ENCODE results near the gene KIFC1. TPM values are rescaled to one million over a fixed set of nuclear protein-coding genes. Genes with fewer than 3 reads are reported as not detected.

KIFC1 gene
- total and polyA plus RNA-seq, 2 donors (not counting 1 experiment from before 2014, with no cell fraction given): 5.3 to 8.0 TPM

- H3K36me3 ChIP-seq (ENCODE audit: control insufficient read depth, insufficient read depth, low read length): peaks cover 18% of the 10 kb centered on the region
Observed at GRCh38 chr6:33404884-33405283, 13.3 kb downstream of the KIFC1 start.

GRCh38 chr6:33405386-33405940 lies 13.8 kb downstream of the KIFC1 start:
- no peak for DNase-seq (ENCODE audit: low read depth in 2 of 2)
- no peak overlapping the region for H2AFZ ChIP-seq (ENCODE audit: low read length)
- no peak overlapping the region for H3K4me3 ChIP-seq (replicated peaks in 1 of 4; ENCODE audit: control extremely low read depth in 1 of 4, insufficient read depth in 1 of 4, low read depth in 3 of 4, low read length in 4 of 4)
- H3K27me3 ChIP-seq (ENCODE audit: control insufficient read depth, insufficient read depth, low read length): no peaks in the 10 kb centered on the region
- no peaks in the 10 kb centered on the region for H3K9me3 ChIP-seq (ENCODE audit: control insufficient read depth, insufficient read depth, low read depth, low read length)
- no peaks in the 10 kb centered on the region for H4K20me1 ChIP-seq (ENCODE audit: control insufficient read depth, extremely low read depth, insufficient read depth, low read length)
- H3K27ac ChIP-seq (ENCODE audit: insufficient read depth, low read length): no peak overlapping the region
- H3K79me2 ChIP-seq (ENCODE audit: control insufficient read depth, insufficient read depth, low read length): peaks cover 1% of the 10 kb centered on the region
- H3K9ac ChIP-seq (ENCODE audit: insufficient read depth, low read length): no peak overlapping the region
- H3K4me2 ChIP-seq (ENCODE audit: extremely low read depth, insufficient read depth, low read length): no peak overlapping the region
- peaks cover 18% of the 10 kb centered on the region for H3K36me3 ChIP-seq (ENCODE audit: control insufficient read depth, insufficient read depth, low read length)
- TF ChIP-seq EZH2 (IDR thresholded peaks at IDR 0.05; ENCODE audit: low read length, missing control alignments) (no peak), CTCF (conservative IDR thresholded peaks at IDR 0.05 in 1 of 2, IDR thresholded peaks at IDR 0.05 in 1 of 2; ENCODE audit: low read depth in 1 of 2, low read length in 2 of 2) (no peak)
- peaks cover 4% of the 10 kb centered on the region for H3K4me1 ChIP-seq (ENCODE audit: control insufficient read depth, extremely low read depth, insufficient read depth, low read length)

More at GRCh38 chr6:33404884-33405283, 13.3 kb downstream of the KIFC1 start:
- Histone ChIP-seq H2AFZ (ENCODE audit: low read length) (no peak overlapping the region), H3K4me1 (ENCODE audit: control insufficient read depth, extremely low read depth, insufficient read depth, low read length) (peaks cover 3% of the 10 kb centered on the region), H3K27me3 (ENCODE audit: control insufficient read depth, insufficient read depth, low read length) (no peaks in the 10 kb centered on the region), H3K27ac (ENCODE audit: insufficient read depth, low read length) (no peak overlapping the region), H3K79me2 (ENCODE audit: control insufficient read depth, insufficient read depth, low read length) (peaks cover 1% of the 10 kb centered on the region), H3K4me2 (ENCODE audit: extremely low read depth, insufficient read depth, low read length) (no peak overlapping the region), H3K4me3 (replicated peaks in 1 of 4; ENCODE audit: control extremely low read depth in 1 of 4, insufficient read depth in 1 of 4, low read depth in 3 of 4, low read length in 4 of 4) (no peak overlapping the region), H3K9me3 (ENCODE audit: control insufficient read depth, insufficient read depth, low read depth, low read length) (no peaks in the 10 kb centered on the region), H3K9ac (ENCODE audit: insufficient read depth, low read length) (no peak overlapping the region), H4K20me1 (ENCODE audit: control insufficient read depth, extremely low read depth, insufficient read depth, low read length) (no peaks in the 10 kb centered on the region)
- DNase-seq (ENCODE audit: low read depth in 2 of 2): no peak
- TF ChIP-seq CTCF (conservative IDR thresholded peaks at IDR 0.05 in 1 of 2, IDR thresholded peaks at IDR 0.05 in 1 of 2; ENCODE audit: low read depth in 1 of 2, low read length in 2 of 2): no peak
- no peak for TF ChIP-seq EZH2 (IDR thresholded peaks at IDR 0.05; ENCODE audit: low read length, missing control alignments)

- no peak for TF ChIP-seq EZH2 (IDR thresholded peaks at IDR 0.05; ENCODE audit: low read length, missing control alignments)
- TF ChIP-seq CTCF (conservative IDR thresholded peaks at IDR 0.05 in 1 of 2, IDR thresholded peaks at IDR 0.05 in 1 of 2; ENCODE audit: low read depth in 1 of 2, low read length in 2 of 2): no peak
- H3K27me3 ChIP-seq (ENCODE audit: control insufficient read depth, insufficient read depth, low read length): no peaks in the 10 kb centered on the region
- H3K36me3 ChIP-seq (ENCODE audit: control insufficient read depth, insufficient read depth, low read length): peaks cover 18% of the 10 kb centered on the region
- no peaks in the 10 kb centered on the region for H4K20me1 ChIP-seq (ENCODE audit: control insufficient read depth, extremely low read depth, insufficient read depth, low read length)
- no peak overlapping the region for H3K4me2 ChIP-seq (ENCODE audit: extremely low read depth, insufficient read depth, low read length)
- peaks cover 2% of the 10 kb centered on the region for H3K79me2 ChIP-seq (ENCODE audit: control insufficient read depth, insufficient read depth, low read length)
- no peaks in the 10 kb centered on the region for H3K9me3 ChIP-seq (ENCODE audit: control insufficient read depth, insufficient read depth, low read depth, low read length)
- no peak overlapping the region for H2AFZ ChIP-seq (ENCODE audit: low read length)
- no peak overlapping the region for H3K9ac ChIP-seq (ENCODE audit: insufficient read depth, low read length)
- peaks cover 4% of the 10 kb centered on the region for H3K4me1 ChIP-seq (ENCODE audit: control insufficient read depth, extremely low read depth, insufficient read depth, low read length)
- DNase-seq (ENCODE audit: low read depth in 2 of 2): no peak
- no peak overlapping the region for H3K27ac ChIP-seq (ENCODE audit: insufficient read depth, low read length)
- H3K4me3 ChIP-seq (replicated peaks in 1 of 4; ENCODE audit: control extremely low read depth in 1 of 4, insufficient read depth in 1 of 4, low read depth in 3 of 4, low read length in 4 of 4): no peak overlapping the region
Observed at GRCh38 chr6:33406126-33406525, 14.5 kb downstream of the KIFC1 start.
